Uterus (tissue), 4 donors: ENCODE results near the gene RPL18. TPM values are rescaled to one million over a fixed set of nuclear protein-coding genes. Genes with fewer than 3 reads are reported as not detected.
"Not testable (repeated sequence)": the region's sequence is repeated elsewhere in the genome, so short reads cannot be mapped to it uniquely, and the experiment has no call there.

Experiments used
- DNase-seq, 2 donors: peaks; one replicate each; pipeline ENCODE4 v3.0.0-alpha.2; 2019 to 2020
- H3K27ac ChIP-seq, 2 donors: fragments of 200-600 bp; sonication (generic); 1 replicate in 1 of 2; 2 replicates in 1 of 2; pipeline ENCODE4 v1.5.1; 2016 to 2018
- H3K27me3 ChIP-seq, 2 donors: fragments of 200-600 bp; sonication (generic); one replicate each; pipeline ENCODE4 v1.5.1; 2018 to 2019; ENCODE audit warnings: control low read depth in 1 of 2
- H3K36me3 ChIP-seq, 2 donors: fragments of 200-600 bp; sonication (generic); one replicate each; pipeline ENCODE4 v1.5.1; 2019; ENCODE audit warnings: control low read depth in 1 of 2
- H3K4me1 ChIP-seq, 2 donors: fragments of 200-600 bp; sonication (generic); one replicate each; pipeline ENCODE4 v1.5.1; 2018 to 2019; ENCODE audit warnings: control low read depth in 1 of 2
- H3K4me3 ChIP-seq, 2 donors: fragments of 200-600 bp; sonication (generic); 1 replicate in 1 of 2; 2 replicates in 1 of 2; pipeline ENCODE4 v1.5.1; 2018 to 2019; ENCODE audit warnings: mild to moderate bottlenecking in 1 of 2
- H3K9me3 ChIP-seq, 2 donors: fragments of 200-600 bp; sonication (generic); one replicate each; pipeline ENCODE4 v1.5.1; 2019; ENCODE audit warnings: control low read depth in 1 of 2
- CTCF ChIP-seq, 4 experiments: fragments of 200-600 bp in 2 of 4; fragments of 450-650 bp in 2 of 4; sonication (generic) in 2 of 4; IDR thresholded peaks; one replicate each; pipeline ENCODE4 v1.5.1; 2016 to 2019; ENCODE audit warnings: antibody characterized with exemption in 4 of 4, mild to moderate bottlenecking in 2 of 4, moderate library complexity in 1 of 4
- POLR2A ChIP-seq, 2 donors: fragments of 450-650 bp; IDR thresholded peaks; one replicate each; pipeline ENCODE4 v1.6.1; 2016; ENCODE audit warnings: antibody characterized with exemption in 2 of 2, mild to moderate bottlenecking in 1 of 2, moderate library complexity in 1 of 2
- intact Hi-C: fragments of 100-400 bp; cut with DNase I; formaldehyde crosslinking; loops from one replicate; pipeline ENCODE4 v1.15.1; 2023; ENCODE audit warnings: low total_unique reads
- total RNA-seq, 4 donors: library from RNA; depleted of rRNA in 3 of 4; stranded (reverse); fragments of >200 nt in 3 of 4; gene quantifications; one replicate each; pipeline versions ENCODE4 v1.1.0 to v1.2.4, GENCODE V29; 2014 to 2023
- donor health status: DM: yes; HTN: yes; CAD: no.

The RPL18 gene
- total RNA-seq, 4 donors from 2014 or later, result 1,515 to 5,795 (median 3,195) TPM

GRCh38 chr19:48582168-48582567, 36.8 kb downstream of the RPL18 start:
- Histone ChIP-seq H3K9me3 (no peaks in the 10 kb centered on the region), H3K27ac (no peak overlapping the region), H3K4me1 (no peaks in the 10 kb centered on the region), H3K36me3 (no peaks in the 10 kb centered on the region), H3K4me3 (no peak overlapping the region), H3K27me3 (no peaks in the 10 kb centered on the region)
- DNase-seq, result no peak
- no peak for TF ChIP-seq POLR2A (IDR thresholded peaks at IDR 0.05)
- no peak for TF ChIP-seq CTCF (IDR thresholded peaks at IDR 0.05)
- intact Hi-C loops, result loop anchor here (10.0 kb wide), 1 partner anchor 87 kb away; no protein-coding TSS in a partner anchor

- no peaks in the 10 kb centered on the region for H3K27me3 ChIP-seq
- no peak overlapping the region for H3K4me3 ChIP-seq
- DNase-seq, result no peak
- TF ChIP-seq CTCF (IDR thresholded peaks at IDR 0.05), result no peak
- no peak for TF ChIP-seq POLR2A (IDR thresholded peaks at IDR 0.05)
- no peaks in the 10 kb centered on the region for H3K4me1 ChIP-seq
- intact Hi-C loops, result no loop called here
- no peaks in the 10 kb centered on the region for H3K36me3 ChIP-seq
- H3K9me3 ChIP-seq, result no peaks in the 10 kb centered on the region
- no peak overlapping the region for H3K27ac ChIP-seq
Measured at GRCh38 chr19:48578891-48579290, 40.1 kb downstream of the RPL18 start.

GRCh38 chr19:48577908-48578307, 41.1 kb downstream of the RPL18 start:
- H3K27ac ChIP-seq, H3K4me3 ChIP-seq, H3K27me3 ChIP-seq, H3K9me3 ChIP-seq, intact Hi-C loops, H3K36me3 ChIP-seq, H3K4me1 ChIP-seq, DNase-seq: not testable (repeated sequence)

GRCh38 chr19:48575931-48576622, 42.9 kb downstream of the RPL18 start:
- H3K4me1 ChIP-seq, result no peaks in the 10 kb centered on the region
- no peak overlapping the region for H3K27ac ChIP-seq
- intact Hi-C loops, result no loop called here

GRCh38 chr19:48573163-48573505, 45.8 kb downstream of the RPL18 start:
- H3K4me1 ChIP-seq, result no peaks in the 10 kb centered on the region
- no peak overlapping the region for H3K4me3 ChIP-seq
- no peaks in the 10 kb centered on the region for H3K9me3 ChIP-seq
- H3K27me3 ChIP-seq, result no peaks in the 10 kb centered on the region
- no peak for DNase-seq
- TF ChIP-seq POLR2A (IDR thresholded peaks at IDR 0.05), result no peak
- no peak for TF ChIP-seq CTCF (IDR thresholded peaks at IDR 0.05)
- no peaks in the 10 kb centered on the region for H3K36me3 ChIP-seq
- H3K27ac ChIP-seq, result no peak overlapping the region
- intact Hi-C loops, result no loop called here

More at GRCh38 chr19:48575931-48576622, 42.9 kb downstream of the RPL18 start:
- TF ChIP-seq CTCF (IDR thresholded peaks at IDR 0.05), result no peak
- no peak for TF ChIP-seq POLR2A (IDR thresholded peaks at IDR 0.05)
- no peaks in the 10 kb centered on the region for H3K27me3 ChIP-seq
- no peaks in the 10 kb centered on the region for H3K9me3 ChIP-seq
- no peak overlapping the region for H3K4me3 ChIP-seq
- no peak for DNase-seq
- H3K36me3 ChIP-seq, result no peaks in the 10 kb centered on the region
